ENCODE results near the gene ELN.

- TF ChIP-seq ELF4 (IDR thresholded peaks at IDR 0.05) (no peak), ZNF384 (IDR thresholded peaks at IDR 0.05) (no peak)
Observed at GRCh38 chr7:74030861-74031260, 2.9 kb downstream of the ELN start.
